ENCODE results near the gene PIP5K1B. TPM values are rescaled to one million over a fixed set of nuclear protein-coding genes. Genes with fewer than 3 reads are reported as not detected.

PIP5K1B gene
- total RNA-seq, 3 donors from 2014 or later = 60.0 to 122 (median 73.3) TPM

DNA sequence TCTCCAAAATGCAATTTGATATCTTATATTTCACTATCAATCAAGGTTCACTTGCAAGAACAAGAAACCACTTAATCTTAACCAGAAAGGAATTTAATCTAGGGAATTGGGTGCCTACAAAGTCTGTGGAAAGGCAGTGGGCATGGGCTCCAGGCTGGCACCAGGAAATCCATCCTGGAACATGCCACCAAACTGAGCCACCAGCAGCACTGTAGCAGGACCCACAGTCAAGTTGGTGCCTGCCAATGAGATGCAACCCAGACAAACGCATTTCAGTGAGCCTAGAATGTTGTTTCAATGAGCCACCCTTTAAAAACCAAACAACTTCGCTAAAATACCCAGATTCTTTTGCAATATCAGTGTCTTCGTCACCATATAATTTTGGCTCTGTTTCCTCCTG is 237.8 kb downstream of the PIP5K1B start:
- H3K9me3 ChIP-seq = no peaks in the 10 kb centered on the region

DNA sequence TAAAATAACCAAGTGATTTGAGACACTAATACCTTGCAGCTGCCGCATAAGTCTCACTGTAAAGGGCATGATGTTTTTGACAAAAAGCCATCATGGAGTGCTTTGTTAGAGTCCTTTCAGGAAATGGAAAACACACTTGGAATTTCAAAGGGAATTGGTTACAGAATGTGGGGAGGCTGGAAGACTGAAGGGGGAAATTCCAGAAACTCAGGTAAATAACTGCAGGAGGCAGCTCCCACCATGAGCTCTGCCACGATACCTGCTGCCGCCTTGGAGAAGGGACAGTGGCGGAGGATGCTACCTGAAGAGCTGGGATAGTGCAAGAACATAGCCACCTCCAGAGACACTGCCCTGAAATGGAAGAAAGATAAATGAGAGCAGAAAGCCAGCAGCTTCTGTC is 242.0 kb downstream of the PIP5K1B start:
- Histone ChIP-seq H3K36me3 (ENCODE audit: low read depth) (no peaks in the 10 kb centered on the region), H3K9me3 (no peaks in the 10 kb centered on the region), H3K4me3 (no peak overlapping the region), H3K4me1 (ENCODE audit: low read depth) (no peaks in the 10 kb centered on the region)
- TF ChIP-seq, protein P1, sequence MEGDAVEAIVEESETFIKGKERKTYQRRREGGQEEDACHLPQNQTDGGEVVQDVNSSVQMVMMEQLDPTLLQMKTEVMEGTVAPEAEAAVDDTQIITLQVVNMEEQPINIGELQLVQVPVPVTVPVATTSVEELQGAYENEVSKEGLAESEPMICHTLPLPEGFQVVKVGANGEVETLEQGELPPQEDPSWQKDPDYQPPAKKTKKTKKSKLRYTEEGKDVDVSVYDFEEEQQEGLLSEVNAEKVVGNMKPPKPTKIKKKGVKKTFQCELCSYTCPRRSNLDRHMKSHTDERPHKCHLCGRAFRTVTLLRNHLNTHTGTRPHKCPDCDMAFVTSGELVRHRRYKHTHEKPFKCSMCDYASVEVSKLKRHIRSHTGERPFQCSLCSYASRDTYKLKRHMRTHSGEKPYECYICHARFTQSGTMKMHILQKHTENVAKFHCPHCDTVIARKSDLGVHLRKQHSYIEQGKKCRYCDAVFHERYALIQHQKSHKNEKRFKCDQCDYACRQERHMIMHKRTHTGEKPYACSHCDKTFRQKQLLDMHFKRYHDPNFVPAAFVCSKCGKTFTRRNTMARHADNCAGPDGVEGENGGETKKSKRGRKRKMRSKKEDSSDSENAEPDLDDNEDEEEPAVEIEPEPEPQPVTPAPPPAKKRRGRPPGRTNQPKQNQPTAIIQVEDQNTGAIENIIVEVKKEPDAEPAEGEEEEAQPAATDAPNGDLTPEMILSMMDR (IDR thresholded peaks at IDR 0.05) = no peak
- DNase-seq = no peak
- intact Hi-C loops (cut with DNase I, micrococcal nuclease) = no loop called here
- ATAC-seq = no peak

More for the DNA sequence above, 237.8 kb downstream of the PIP5K1B start:
- Histone ChIP-seq H3K36me3 (ENCODE audit: low read depth) (no peaks in the 10 kb centered on the region), H3K4me3 (no peak overlapping the region), H3K4me1 (ENCODE audit: low read depth) (no peaks in the 10 kb centered on the region)
- intact Hi-C loops (cut with DNase I, micrococcal nuclease) = no loop called here
- no peak for ATAC-seq
- TF ChIP-seq, protein P1 (IDR thresholded peaks at IDR 0.05) = no peak
- no peak for DNase-seq

DNA sequence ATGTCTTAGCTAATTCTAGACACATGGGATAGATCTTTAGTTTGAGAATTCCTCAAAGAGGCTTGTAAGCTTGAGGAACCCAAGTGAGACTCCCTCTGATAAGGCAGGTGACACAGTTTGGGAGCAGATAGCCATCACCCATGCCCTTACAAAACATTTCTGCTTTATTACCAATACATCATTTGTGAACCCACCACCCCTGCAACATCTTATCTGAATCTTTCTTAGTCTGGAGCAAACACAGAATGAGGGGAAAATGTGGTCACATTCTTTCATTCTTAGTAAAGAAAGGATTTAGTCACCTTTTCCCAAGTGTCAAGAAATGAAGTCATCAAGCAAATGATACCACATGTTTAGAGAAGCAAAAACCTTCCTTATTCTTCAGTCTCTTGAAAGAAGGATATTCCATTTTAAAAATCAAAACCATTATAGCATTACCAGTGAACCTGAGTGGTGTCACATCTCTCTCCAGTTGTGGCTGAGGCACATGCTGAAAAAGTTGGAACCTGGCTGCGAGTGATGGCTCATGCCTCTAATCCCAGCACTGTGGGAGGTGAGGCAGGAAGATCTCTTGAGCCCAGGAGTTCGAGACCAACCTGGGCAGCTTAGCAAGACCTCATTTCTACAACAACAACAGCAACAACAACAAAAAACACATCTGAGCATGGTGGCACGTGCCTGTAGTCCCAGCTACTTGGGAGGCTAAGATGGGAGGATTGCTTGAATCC is 243.0 kb downstream of the PIP5K1B start:
- Histone ChIP-seq H3K36me3 (ENCODE audit: low read depth) (no peaks in the 10 kb centered on the region), H3K9me3 (no peaks in the 10 kb centered on the region), H3K4me3 (no peak overlapping the region), H3K4me1 (ENCODE audit: low read depth) (no peaks in the 10 kb centered on the region)
- no peak for DNase-seq
- TF ChIP-seq, protein P1 (IDR thresholded peaks at IDR 0.05) = no peak
- intact Hi-C loops (cut with DNase I, micrococcal nuclease) = no loop called here
- ATAC-seq = no peak

DNA sequence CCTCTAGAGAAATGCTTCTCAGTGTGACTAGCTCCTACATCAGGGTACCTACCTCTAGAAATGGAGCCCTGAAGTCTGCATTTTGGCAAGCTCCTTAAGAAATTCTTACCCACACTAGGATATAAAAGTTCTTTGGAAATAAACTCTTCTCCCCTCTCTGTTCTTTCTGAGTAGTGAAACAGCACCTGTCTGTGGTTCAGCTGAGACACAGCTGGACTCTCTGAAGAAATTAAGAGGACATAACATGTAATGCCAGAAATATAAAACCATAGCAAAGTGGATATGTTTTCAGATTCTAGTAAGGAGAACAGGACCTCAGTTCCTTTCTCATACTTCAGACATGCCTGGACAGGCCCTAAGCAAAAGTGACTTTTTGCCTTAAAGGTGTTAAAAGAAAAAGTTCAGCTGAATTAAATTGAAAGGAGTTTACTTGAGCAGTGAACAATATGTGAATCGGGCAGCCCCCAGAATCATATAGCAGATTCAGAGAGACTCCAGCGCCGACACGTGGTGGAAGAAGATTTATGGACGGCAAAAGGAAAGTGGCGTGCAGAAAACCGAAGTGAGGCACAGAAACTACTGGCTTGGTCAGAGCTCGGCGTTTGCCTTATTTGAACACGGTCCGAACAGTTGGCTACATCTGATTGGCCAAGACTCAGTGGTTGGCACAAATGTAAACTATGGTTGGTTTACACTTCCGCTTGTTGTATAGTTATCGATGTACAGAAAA is 244.4 kb downstream of the PIP5K1B start:
- intact Hi-C loops (cut with DNase I, micrococcal nuclease) = no loop called here
- ATAC-seq (no peak), DNase-seq (no peak)
- TF ChIP-seq, protein P1 (IDR thresholded peaks at IDR 0.05) = no peak
- Histone ChIP-seq H3K4me1 (ENCODE audit: low read depth) (no peaks in the 10 kb centered on the region), H3K36me3 (ENCODE audit: low read depth) (no peaks in the 10 kb centered on the region), H3K9me3 (no peaks in the 10 kb centered on the region), H3K4me3 (no peak overlapping the region)

DNA sequence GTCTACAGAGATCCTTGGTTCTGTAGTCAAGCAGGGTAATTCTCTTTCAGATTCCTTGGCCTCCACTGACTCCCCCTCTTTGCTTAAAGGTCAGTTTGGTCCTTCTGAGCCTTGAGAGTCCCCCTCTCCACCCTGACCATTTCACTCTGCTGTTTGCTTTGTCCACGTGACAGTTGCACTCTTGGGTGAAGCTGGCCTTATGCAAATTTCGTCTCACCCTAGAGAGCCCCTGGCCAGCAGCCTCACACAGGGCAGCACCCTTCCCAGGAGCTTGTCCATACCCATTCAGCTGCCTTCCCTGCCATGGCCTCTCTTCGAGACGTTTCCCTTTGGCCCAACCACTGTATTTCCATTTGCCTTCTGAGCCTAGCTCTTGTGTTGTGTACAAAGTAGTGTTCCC is 245.1 kb downstream of the PIP5K1B start:
- TF ChIP-seq, protein P1 (IDR thresholded peaks at IDR 0.05) = no peak
- no peaks in the 10 kb centered on the region for H3K4me1 ChIP-seq (ENCODE audit: low read depth)
- intact Hi-C loops (cut with DNase I, micrococcal nuclease) = no loop called here

More for the DNA sequence above, 245.1 kb downstream of the PIP5K1B start:
- no peaks in the 10 kb centered on the region for H3K36me3 ChIP-seq (ENCODE audit: low read depth)
- no peaks in the 10 kb centered on the region for H3K9me3 ChIP-seq
- DNase-seq (no peak), ATAC-seq (no peak)
- no peak overlapping the region for H3K4me3 ChIP-seq
